OCI-M1 (cell line): ENCODE measurements around the gene SLC28A3.

Experiments
- DNase-seq: peaks from one replicate; lab custom pipeline; 2025; lab: John Stamatoyannopoulos, UW

Gene SLC28A3

DNA sequence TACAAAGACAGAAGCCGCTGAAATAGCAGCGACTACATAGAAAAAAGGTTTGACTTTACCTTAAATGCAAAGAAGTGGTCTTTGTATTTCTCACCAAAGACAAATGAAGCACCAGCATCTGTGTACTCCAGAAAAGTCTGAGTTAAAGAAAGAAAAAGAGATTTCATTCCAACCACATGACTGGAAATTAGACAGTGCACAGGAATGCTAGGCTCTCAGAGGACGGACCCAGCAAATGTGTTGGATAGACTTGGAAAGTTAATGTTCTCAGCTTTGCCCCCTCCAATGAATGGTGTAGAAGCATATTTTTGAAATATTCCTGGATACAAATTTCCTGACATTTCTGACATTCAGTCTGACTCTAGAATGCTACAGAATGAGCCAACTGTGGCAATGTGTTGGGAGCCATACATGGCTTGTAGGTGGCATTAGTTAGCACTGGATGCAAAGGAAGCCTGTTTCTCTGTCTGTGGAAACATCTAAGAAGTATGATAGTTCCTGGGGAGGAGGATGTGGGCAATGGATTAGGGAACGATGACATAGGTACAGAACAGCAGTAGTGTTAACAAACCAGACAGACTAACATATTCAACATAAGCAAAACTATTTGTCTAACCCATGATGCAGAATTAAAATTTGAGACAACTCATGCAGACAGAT lies 43.3 kb downstream of the SLC28A3 start:
- DNase-seq, result no peak

- peak; percentile 11 for DNase-seq
Observed at GRCh38 chr9:84296146-84296843, 44.3 kb downstream of the SLC28A3 start.

DNA sequence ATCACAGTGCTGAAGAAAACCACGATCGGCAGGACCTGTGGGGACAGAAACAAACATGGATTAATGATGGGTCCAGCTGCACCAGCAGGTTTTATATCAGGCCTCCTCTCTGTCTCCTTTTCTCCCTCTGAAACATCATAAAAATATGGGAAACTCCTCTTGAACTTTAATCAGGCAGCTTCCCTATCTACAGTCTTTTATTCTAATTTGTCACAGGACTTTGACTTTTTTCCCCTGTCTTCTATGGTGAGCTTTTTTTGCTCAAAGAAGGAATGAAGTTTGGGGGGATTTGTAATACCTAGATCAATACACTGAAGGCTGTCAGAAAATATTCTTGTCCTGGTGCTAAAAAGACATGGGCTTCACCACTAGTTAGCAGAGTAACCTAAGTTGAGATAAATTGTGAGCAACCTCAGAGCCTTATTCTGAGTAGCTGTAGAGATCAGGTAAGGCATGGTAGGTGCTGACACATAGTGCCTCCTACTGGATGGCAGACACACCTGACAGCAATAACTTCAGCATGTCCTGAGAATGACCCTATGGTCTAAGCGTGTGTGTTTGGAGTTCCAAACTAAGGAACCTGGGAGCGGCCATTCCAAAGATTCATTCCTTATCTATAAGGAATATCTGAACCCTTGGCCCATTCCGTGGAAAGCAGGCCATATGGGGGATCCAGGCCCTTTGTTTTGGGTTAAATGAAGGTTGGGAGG lies 46.2 kb downstream of the SLC28A3 start:
- no peak for DNase-seq

DNA sequence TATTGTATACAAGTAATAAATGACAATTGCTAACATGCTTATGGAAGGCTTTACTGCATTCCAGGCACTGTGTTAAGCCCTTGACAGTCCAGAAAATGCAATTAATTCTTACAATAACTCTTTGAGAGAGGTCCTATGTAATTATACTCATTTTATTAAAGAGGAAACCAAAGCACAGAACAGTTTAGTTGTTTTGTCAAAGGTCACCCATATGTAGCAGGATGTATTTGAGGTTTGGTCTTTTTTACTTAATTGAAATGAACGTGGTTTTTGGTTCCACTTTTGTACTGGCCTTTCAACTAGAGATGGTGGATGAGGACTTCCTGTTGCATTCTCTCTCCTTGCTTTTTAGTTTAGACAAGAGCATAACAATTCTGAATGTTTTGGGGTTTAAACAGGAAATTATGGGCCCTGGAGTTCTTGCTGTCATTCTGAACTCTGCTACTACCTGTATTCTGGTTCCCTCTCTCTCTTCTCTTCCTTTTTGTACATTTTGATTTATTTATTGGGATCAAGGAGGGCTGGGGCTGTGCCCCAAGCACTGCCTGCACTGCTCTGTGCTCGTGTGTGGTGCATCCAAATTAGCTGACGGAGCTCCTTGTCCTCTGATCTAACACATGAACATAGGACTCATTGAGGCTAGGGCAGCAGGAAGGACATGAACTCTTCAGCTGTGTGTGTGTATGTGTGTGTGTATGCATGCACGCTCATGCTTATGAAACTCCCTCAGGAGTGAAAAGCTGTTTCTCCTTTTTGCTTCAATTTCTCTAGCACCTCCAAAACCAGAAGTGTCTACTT lies 47.4 kb downstream of the SLC28A3 start:
- DNase-seq, result no peak

- peak; percentile 30 for DNase-seq
Observed at GRCh38 chr9:84285381-84285780, 55.2 kb downstream of the SLC28A3 start.

GRCh38 chr9:84283946-84284345 lies 56.6 kb downstream of the SLC28A3 start:
- no peak for DNase-seq

DNA sequence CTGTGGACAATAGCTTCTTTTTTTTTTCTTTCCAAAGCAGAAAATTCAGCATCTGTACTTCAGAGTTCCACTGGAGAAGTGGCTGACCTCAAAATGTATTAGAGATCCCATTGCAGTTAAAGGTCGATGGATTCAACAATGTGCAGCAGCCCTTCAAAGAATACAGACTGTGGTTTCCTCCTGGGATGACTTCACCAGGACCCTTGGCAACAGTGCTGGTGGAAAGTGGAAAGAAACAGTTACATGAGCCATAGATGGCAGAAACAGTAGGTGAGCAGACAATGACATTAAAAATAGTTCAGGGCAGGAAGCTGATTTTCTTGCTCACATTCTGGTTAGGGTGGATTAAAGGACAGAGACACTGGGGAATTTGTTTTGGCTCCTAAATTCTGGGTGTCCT lies 62.4 kb downstream of the SLC28A3 start:
- no peak for DNase-seq

GRCh38 chr9:84277646-84278045 lies 62.9 kb downstream of the SLC28A3 start:
- no peak for DNase-seq

- DNase-seq, result no peak
Observed at GRCh38 chr9:84276741-84277140, 63.8 kb downstream of the SLC28A3 start.

- DNase-seq, result no peak
Observed at GRCh38 chr9:84271921-84272556, 68.5 kb downstream of the SLC28A3 start.

GRCh38 chr9:84271531-84271900 lies 69.0 kb downstream of the SLC28A3 start:
- no peak for DNase-seq

DNA sequence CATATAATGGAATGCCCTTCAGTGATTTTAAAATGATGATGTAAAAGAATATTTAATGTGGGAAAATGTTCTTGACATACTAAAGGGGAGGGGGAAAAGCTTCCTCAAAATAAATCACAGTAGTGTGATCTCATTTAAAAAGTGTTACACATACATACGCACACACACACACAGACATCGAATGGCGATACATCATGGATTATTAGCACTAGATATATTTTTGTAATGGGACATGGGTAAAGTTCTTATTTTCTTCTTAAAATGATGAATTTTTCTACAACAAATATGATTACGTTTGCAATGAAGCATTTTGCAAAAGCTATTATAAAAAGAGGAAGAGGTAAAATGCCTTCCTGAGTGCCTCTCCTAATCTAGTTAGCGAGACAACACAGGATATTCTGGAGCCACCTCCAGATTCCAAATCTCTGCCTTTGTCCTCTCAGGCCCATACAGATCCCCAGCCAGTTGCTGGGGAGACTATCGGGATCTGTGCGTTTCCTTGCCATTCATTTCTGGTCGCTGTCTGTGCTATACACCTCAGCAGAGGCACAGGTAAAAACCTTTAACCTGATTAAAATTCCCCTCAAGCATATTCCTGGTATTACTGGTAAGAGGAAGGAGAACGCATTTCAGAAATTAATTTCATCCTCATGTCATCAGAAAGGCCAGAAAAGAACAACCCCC lies 69.6 kb downstream of the SLC28A3 start:
- no peak for DNase-seq

DNA sequence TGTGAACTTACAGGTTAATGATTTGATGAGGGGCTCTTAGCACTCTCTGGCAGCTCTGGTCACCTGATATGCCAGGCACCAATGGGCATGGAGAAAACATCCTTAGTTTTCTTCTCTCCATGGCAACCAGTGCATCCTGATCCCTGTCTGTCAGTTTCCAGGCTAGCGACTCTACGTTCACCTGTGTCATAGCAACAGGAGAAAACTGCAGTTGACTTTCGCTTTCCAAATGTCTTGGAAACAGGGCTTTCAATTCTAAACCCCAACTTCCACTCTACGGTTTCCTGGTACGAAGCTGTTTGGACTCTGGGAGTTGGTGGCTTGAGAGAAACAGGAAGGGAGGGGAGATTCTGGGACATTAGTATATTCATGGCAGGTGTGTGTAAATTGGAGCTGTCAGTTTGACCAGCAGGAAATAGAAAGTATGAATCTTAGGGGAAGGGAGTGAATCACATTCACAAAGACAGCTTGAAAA lies 74.4 kb downstream of the SLC28A3 start:
- no peak for DNase-seq

DNA sequence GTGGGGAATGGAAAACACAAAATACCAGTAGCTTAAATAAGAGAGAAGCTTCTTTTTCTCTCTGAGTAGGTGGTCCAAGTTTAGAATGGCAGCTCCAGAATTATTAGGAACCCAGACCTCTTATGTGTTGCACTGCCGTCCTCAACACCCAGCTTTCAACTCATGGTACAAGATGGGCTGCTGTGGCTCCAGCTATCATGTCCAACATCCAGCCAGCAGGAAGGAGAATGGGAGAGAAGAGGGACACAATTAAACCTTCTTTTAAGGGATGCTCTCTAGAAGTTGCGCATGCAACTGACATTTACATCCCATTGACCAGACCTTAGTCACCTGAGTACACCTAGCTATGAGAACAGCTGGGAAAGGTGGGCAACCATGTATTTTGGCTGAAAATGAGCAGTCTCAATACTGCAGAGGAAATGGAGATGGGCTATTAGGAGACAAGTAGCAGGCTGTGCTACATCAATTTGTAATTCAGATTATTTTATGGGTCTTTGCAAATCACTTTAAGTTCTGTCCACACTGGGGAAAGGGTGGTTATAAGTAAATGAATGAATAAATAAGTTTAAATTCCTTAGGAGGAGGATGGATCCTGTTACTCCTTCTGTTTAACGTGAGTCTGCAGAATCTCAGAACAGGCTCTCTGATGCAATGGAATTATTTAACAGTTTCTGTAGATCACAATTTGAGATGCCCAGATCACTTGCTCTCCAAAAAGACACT lies 76.1 kb downstream of the SLC28A3 start:
- DNase-seq, result no peak

DNA sequence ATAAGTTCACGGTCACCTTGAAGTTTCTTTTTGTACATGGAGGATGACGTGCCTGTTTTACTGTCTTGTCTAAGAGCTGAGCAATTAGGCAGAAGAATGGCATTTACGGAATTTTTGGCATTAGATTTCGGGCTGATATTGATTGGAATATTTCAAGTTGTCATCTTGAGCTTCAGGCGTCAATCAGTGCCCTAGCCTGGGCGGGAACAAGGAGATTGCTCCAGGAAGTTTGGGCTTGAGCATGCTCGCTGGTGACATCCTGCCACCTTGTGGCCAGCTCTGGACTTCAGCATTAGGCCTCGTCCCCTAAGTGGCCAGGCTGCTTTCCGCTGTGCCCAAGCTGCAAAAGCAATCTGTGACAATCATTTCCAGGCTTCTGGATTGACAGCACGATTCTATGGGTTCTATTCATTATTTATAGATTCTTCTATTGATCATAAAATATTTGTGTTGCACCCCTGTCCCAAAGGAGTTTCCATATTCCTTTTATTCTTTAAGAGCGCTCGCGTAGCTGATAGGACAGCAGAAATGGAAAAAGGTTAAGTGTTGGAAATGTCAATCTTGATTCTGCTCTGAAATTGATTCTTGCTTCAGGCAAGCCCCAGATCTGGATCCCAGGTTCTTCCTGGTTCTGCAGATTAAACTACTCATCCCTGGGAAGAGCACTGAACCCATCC lies 79.3 kb downstream of the SLC28A3 start:
- DNase-seq, result peak; percentile 81

GRCh38 chr9:84258371-84258770 lies 82.2 kb downstream of the SLC28A3 start:
- no peak for DNase-seq

- DNase-seq, result no peak
Observed at GRCh38 chr9:84255696-84256095, 84.9 kb downstream of the SLC28A3 start.

DNA sequence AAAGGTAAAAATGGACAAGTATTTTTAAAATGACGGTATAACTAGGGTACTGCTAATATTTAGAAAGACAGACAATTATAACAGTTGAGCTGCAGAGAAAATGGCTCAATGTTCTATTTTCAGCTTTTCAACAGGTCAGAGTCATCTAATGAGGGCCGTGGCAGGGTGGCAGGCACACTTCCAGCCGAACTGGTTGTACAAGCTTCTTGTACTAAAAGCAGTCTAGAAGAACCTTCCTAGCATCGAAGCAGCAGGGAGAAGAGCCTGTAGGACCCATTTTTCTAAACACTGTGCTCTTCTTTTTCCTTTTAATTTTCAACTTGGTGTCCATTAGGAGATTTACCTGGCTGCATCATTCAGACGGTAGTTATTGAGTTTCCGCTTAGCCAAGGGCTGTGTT lies 85.6 kb downstream of the SLC28A3 start:
- no peak for DNase-seq

GRCh38 chr9:84251921-84252320 lies 88.6 kb downstream of the SLC28A3 start:
- no peak for DNase-seq

DNA sequence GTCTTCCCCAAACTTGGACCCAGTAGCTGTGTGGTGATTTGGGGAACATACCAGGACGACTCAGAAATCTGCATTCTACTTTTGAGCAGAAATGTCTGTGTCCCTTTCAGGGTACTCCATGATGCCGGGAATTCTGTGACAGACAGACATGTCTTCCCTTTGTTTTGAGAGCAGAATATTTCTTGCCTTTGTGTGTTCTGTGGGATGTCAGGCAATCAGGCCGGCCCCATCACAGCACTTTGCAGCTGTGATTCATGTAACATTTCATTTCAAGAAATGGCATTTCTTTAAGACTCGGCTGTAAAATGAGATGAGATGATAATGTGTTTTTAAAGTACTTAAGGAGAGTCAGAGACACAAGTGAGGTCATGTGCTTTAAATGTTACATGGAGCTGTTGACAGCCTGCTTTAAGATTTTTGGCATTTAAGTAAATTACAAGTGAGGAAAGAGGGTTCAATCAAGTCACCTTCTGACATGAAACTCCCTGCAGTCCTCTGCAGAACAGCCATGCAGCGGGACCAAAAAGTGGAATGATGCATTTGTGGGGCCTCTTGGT lies 98.7 kb downstream of the SLC28A3 start:
- no peak for DNase-seq
